ENCODE data around the gene SNRPD1. TPM values are rescaled to one million over a fixed set of nuclear protein-coding genes. Genes with fewer than 3 reads are reported as not detected.

SNRPD1 gene
- total RNA-seq, 4 donors from 2014 or later = 1.7 to 8.4 (median 5.3) TPM

Small RNA genes lying within 50 kb of the gene (microRNA-seq; reads per million reads assigned to microRNA genes)
- gene MIR320C1 (ENCODE audit: borderline number of aligned reads in 1 of 2, borderline replicate concordance in 2 of 2) = 2.0 to 2.3 reads per million in 2 donors

Other genes with a start within 250 kb of the SNRPD1 start
- gene ESCO1, start 11.6 kb upstream of the SNRPD1 start, total RNA-seq = 10 to 100 TPM; 11.8 to 18.5 (median 17.1) TPM
- 1 to 10 TPM; 4.9 to 9.5 (median 5.1) TPM for gene ABHD3, start 92.5 kb downstream of the SNRPD1 start, total RNA-seq
- 10 to 100 TPM; 17.9 to 25.3 (median 21.1) TPM for gene MIB1, start 128.5 kb downstream of the SNRPD1 start, total RNA-seq